AG04449 (cell line): ENCODE data around the gene CALML4.

Experiments
- CTCF ChIA-PET: fragments of 350-600 bp; formaldehyde crosslinking; extraction: SDS; loops from one replicate; lab custom pipeline; 2021; ENCODE audit warnings: antibody characterized with exemption; lab: Yijun Ruan, JAX
- POLR2A ChIA-PET: fragments of 400-600, 350-600 bp; formaldehyde crosslinking; extraction: SDS; loops from one replicate; lab custom pipeline; 2020; ENCODE audit warnings: antibody characterized with exemption, inconsistent platforms; lab: Yijun Ruan, JAX
- DNase-seq: peaks from one replicate; pipeline ENCODE4 v3.0.0-alpha.2; 2010; ENCODE audit warnings: low read depth, low spot score
- H3K4me3 ChIP-seq: 2 replicates; pipeline ENCODE4 v1.5.1; 2011; ENCODE audit warnings: low read depth, mild to moderate bottlenecking, control low read depth, low read length
- CTCF ChIP-seq: IDR thresholded peaks from one replicate; pipeline ENCODE4 v1.5.1; 2011; ENCODE audit warnings: mild to moderate bottlenecking, moderate library complexity, low read length, control low read depth, inconsistent platforms; ENCODE audit not compliant: insufficient read depth; ENCODE audit errors: missing control alignments

Gene CALML4

GRCh38 chr15:68201879-68202261 lies 3.3 kb downstream of the CALML4 start:
- H3K4me3 ChIP-seq, result no peak overlapping the region
- no peak for DNase-seq
- ChIA-PET CTCF (interaction anchor here (2.6 kb wide), 1 partner anchor 9 kb away, joined by 19 read pairs; no protein-coding TSS in a partner anchor), POLR2A (interaction anchor here (0.7 kb wide), 1 partner anchor 483 kb away, joined by 3 read pairs; no protein-coding TSS in a partner anchor)
- TF ChIP-seq CTCF, result no peak

- DNase-seq, result no peak
- ChIA-PET POLR2A (interaction anchor here (0.7 kb wide), 1 partner anchor 482 kb away, joined by 3 read pairs; no protein-coding TSS in a partner anchor), CTCF (interaction anchor here (1.3 to 2.6 kb wide), 2 partner anchors 9 to 11 kb away, joined by 3 to 19 read pairs; no protein-coding TSS in a partner anchor)
- TF ChIP-seq CTCF, result no peak
- H3K4me3 ChIP-seq, result no peak overlapping the region
Measured at GRCh38 chr15:68201153-68201878, 3.8 kb downstream of the CALML4 start.

GRCh38 chr15:68200016-68200861 lies 4.9 kb downstream of the CALML4 start:
- ChIA-PET CTCF (interaction anchor here (1.3 to 2.6 kb wide), 3 partner anchors 10 to 337 kb away, joined by 3 to 19 read pairs (median 5); no protein-coding TSS in a partner anchor), POLR2A (no interaction called here)
- no peak for TF ChIP-seq CTCF
- H3K4me3 ChIP-seq, result no peak overlapping the region
- DNase-seq, result no peak

GRCh38 chr15:68199340-68199739 lies 5.8 kb downstream of the CALML4 start:
- POLR2A ChIA-PET, result no interaction called here
- no peak for DNase-seq
- CTCF ChIA-PET, result interaction anchor here (1.3 to 1.8 kb wide), 3 partner anchors 11 to 336 kb away, joined by 4 to 5 read pairs (median 5); no protein-coding TSS in a partner anchor
- no peak overlapping the region for H3K4me3 ChIP-seq
- TF ChIP-seq CTCF, result no peak

- TF ChIP-seq CTCF, result no peak
- DNase-seq, result no peak
- CTCF ChIA-PET, result interaction anchor here (1.0 to 1.6 kb wide), 3 partner anchors 12 to 18 kb away, joined by 4 to 5 read pairs (median 5); no protein-coding TSS in a partner anchor
- no peak overlapping the region for H3K4me3 ChIP-seq
- POLR2A ChIA-PET, result no interaction called here
Measured at GRCh38 chr15:68197661-68198437, 7.3 kb downstream of the CALML4 start.
